GM12891 (cell line): ENCODE data around the gene SERTAD4. TPM values are rescaled to one million over a fixed set of nuclear protein-coding genes. Genes with fewer than 3 reads are reported as not detected.
"Not testable (repeated sequence)": the region's sequence is repeated elsewhere in the genome, so short reads cannot be mapped to it uniquely, and the experiment has no call there.

ENCODE experiments used
- DNase-seq: peaks from one replicate; pipeline ENCODE4 v3.0.0; 2011; ENCODE audit warnings: low spot score; ENCODE audit not compliant: insufficient read length
- FAIRE-seq: peaks from 2 replicates; lab custom pipeline; 2011; peaks lifted over from hg19 to GRCh38; lab: Jason Lieb, UNC
- PAX5 ChIP-seq: IDR thresholded peaks from 2 replicates; pipeline ENCODE4 v1.6.1; 2011; ENCODE audit warnings: low read length, moderate library complexity, mild to moderate bottlenecking; ENCODE audit not compliant: insufficient read depth, severe bottlenecking
- POLR2A ChIP-seq: IDR thresholded peaks from 2 replicates; pipeline ENCODE4 v1.6.1; 2011; ENCODE audit warnings: low read depth, low read length, control low read depth
- POLR2AphosphoS5 ChIP-seq: IDR thresholded peaks from 2 replicates; pipeline ENCODE4 v1.6.1; 2011; ENCODE audit warnings: low read depth, low read length, control low read depth
- POU2F2 ChIP-seq: IDR thresholded peaks from 2 replicates; pipeline ENCODE4 v1.6.1; 2011; ENCODE audit warnings: low read depth, mild to moderate bottlenecking, control low read depth, low read length, moderate library complexity
- SPI1 ChIP-seq: IDR thresholded peaks from 2 replicates; pipeline ENCODE4 v1.6.1; 2011; ENCODE audit warnings: low read depth, low read length, control low read depth
- TAF1 ChIP-seq: IDR thresholded peaks from 2 replicates; pipeline ENCODE4 v1.6.1; 2011; ENCODE audit warnings: low read depth, low read length, control low read depth
- polyA plus RNA-seq: library from polyadenylated mRNA; unstranded; fragments of >200 nt; gene quantifications from one replicate; pipeline ENCODE4 v1.2.1, GENCODE V29; 2012; ENCODE audit warnings: low read depth, missing spikeins, inconsistent platforms; ENCODE audit not compliant: missing spikeins

The SERTAD4 gene
- polyA plus RNA-seq: not detected

DNA sequence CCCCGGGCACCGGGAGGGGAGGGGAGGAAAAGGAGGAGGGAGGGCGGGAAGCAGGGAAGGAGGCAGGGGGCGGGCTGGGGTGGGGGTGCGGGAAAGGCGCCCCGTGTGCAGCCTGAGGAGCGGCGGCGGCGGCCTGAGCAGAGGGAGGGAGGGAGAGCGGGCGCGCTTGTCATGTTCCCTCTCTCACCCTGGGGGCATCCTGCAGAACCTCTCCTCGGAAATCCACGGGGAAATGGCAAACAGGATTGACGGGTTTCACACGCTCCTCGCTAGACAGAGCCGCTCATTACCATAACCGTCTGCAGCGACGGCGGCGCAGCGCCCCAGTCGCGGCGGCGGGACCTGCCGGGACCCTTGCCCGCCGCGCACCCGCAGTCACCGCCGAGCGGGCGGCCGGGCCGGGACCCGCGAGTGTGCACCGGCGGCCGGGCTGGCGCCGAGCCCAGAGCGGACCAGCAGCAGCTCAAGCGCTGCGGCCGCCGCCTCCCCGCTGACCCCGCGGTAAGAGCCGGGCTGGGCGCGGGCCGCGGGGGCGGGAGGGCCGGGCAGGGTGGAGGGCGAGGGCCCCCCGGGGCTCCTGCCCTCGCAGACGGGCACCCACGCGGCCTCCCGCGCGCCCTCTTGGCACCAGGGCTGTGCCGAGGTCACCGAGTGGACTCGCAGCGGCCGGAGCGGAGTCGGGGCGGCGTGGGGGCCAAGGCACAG lies at the start of gene SERTAD4:
TSS of gene SERTAD4 (plus strand) at position 286 of the 705 bp plus-strand sequence. CDS start 5,165 bp downstream, outside the sequence.
- TF ChIP-seq POLR2AphosphoS5 (no peak), POLR2A (no peak), TAF1 (no peak), PAX5 (no peak), POU2F2 (no peak), SPI1 (no peak)
- DNase-seq (no peak), FAIRE-seq (no peak)

DNA sequence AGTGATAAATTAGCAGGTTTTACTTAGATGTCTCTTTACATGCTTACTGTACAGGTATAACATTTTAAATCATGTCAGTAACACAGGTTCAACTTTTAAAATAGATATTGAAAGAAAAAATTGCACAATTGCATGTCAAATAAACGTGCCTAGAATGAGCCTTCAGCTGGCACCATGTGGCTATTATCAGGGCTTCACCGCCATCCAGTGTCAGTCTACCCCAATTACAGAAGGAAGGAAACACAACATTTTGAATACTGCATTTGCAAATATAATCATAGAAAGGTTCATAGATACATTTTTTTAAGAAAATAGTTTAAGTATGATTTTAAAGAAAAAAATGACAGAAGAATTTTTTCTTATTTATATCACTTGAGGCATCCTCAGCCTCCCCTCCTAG lies 47.5 kb upstream of the SERTAD4 start:
- FAIRE-seq (no peak), DNase-seq (no peak)
- TF ChIP-seq SPI1 (no peak), POU2F2 (no peak), PAX5 (no peak), POLR2A (no peak), POLR2AphosphoS5 (no peak), TAF1 (no peak)

DNA sequence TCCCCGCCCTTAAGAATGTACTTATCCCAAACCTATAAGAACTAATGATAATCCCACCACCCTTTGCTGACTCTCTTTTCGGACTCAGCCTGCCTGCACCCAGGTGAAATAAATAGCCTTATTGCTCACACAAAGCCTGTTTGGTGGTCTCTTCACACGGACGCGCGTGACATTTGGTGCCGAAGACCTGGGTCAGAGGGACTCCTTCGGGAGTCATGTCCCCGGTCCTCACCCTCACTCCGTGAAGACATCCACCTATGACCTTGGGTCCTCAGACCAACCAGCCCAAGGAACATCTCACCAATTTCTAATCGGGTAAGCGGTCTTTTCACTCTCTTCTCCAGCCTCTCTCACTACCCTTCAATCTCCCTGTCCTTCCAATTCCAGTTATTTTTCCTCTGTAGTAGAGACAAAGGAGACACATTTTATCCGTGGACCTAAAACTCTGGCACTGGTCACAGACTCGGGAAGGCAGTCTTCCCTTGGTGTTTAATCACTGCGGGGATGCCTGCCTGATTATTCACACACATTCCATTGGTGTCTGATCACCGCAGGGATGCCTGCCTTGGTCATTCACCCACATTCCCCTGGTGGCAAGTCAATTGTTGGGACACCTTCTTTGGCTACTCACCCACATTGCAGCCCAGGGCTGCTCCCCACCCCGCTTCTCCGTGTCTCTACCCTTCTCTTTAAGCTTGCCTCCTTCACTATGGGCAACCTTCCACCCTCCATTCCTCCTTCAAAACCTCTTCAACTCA lies 44.6 kb upstream of the SERTAD4 start:
- not testable (repeated sequence) for DNase-seq, FAIRE-seq

GRCh38 chr1:210189426-210189825 lies 43.2 kb upstream of the SERTAD4 start:
- no peak for DNase-seq
- FAIRE-seq: no peak
- TF ChIP-seq POLR2AphosphoS5 (no peak), TAF1 (no peak), SPI1 (no peak), PAX5 (no peak)

- no peak for DNase-seq
- TF ChIP-seq POU2F2: no peak
- no peak for TF ChIP-seq PAX5
- no peak for TF ChIP-seq SPI1
- no peak for TF ChIP-seq POLR2A
- no peak for TF ChIP-seq TAF1
- no peak for TF ChIP-seq POLR2AphosphoS5
- FAIRE-seq: no peak
Measured at GRCh38 chr1:210195635-210196160, 36.9 kb upstream of the SERTAD4 start.

DNA sequence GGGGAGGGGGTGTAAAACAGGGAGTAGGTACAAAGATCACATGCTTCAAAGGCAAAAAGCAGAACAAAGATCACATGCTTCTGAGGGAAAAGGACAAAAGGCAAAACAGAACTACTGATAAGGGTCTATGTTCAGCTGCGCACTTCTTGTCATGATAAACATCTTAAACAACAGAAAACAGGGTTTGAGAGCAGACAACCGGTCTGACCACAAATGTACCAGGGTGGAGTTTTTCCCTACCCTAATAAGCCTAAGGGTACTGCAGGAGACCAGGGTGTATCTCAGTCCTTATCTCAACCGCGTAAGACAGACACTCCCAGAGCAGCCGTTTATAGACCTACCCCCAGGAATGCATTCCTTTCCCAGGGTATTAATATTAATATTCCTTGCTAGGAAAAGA lies 36.3 kb upstream of the SERTAD4 start:
- not testable (repeated sequence) for DNase-seq, FAIRE-seq

DNA sequence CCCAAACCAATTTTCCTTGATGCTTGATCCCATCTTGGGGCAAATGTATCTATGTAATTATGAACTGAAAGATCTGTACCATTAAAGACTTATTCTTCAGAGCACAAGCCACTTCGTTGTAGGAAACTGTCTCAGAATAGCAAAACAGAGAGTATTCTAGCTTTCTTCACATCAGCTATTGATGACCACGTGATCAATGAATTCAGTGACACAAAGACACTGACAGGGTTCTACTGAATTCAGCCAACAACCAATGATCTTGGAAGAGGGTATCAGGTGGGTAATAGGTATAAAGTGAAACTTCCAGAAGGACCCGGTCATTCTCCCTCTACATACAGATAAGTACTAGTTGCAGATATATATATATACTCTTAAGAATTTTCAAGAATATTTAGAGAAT lies 33.8 kb upstream of the SERTAD4 start:
- FAIRE-seq (no peak), DNase-seq (no peak)
- TF ChIP-seq TAF1: no peak
- TF ChIP-seq PAX5: no peak
- no peak for TF ChIP-seq POLR2A
- no peak for TF ChIP-seq POLR2AphosphoS5
- no peak for TF ChIP-seq POU2F2
- no peak for TF ChIP-seq SPI1

DNA sequence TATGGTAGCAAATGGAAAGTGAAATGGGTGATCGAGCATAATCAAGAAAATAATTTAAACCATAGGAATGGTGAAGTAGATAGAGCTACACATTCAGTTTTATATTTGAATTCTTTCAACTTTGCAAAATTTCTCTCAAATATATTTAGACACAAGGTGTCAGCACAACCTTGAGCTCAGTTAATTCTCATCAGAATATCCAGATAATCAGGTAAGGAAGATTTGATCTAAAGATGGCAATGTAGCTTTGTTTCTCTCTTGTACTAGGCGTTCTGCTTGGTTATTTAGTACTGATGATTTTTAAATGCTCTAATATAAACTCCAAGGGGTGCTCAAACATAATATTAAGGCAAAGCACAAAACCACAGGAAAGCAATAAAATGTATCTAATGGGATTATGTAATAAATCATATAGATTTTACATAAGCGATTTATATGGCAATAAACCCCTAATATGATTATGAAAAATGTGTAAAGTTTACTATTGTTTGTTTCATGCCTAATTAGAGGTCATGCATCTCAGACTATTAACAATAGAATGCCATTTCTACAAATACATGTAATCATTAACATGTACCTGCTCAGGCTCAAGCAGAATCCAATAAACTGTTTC lies 32.4 kb upstream of the SERTAD4 start:
- no peak for FAIRE-seq
- TF ChIP-seq POLR2AphosphoS5 (no peak), PAX5 (no peak), SPI1 (no peak), POLR2A (no peak), POU2F2 (no peak), TAF1 (no peak)
- no peak for DNase-seq

- FAIRE-seq: no peak
- no peak for DNase-seq
- TF ChIP-seq TAF1 (no peak), POU2F2 (no peak), PAX5 (no peak), POLR2AphosphoS5 (no peak), SPI1 (no peak), POLR2A (no peak)
Measured at GRCh38 chr1:210201681-210202080, 30.9 kb upstream of the SERTAD4 start.
